ENCODE results near the gene HSP90AA1.

The HSP90AA1 gene

GRCh38 chr14:102037686-102038085 is 49.2 kb downstream of the HSP90AA1 start:
- DNase-seq, result no peak

- DNase-seq, result no peak
Observed at GRCh38 chr14:102035914-102036313, 50.9 kb downstream of the HSP90AA1 start.

GRCh38 chr14:102034301-102034700 is 52.5 kb downstream of the HSP90AA1 start:
- no peak for DNase-seq

- DNase-seq, result no peak
Observed at GRCh38 chr14:102033241-102033640, 53.6 kb downstream of the HSP90AA1 start.

All from femur (tissue), 1 donor.